Measurements from ENCODE around the gene ARHGEF28. TPM values are rescaled to one million over a fixed set of nuclear protein-coding genes. Genes with fewer than 3 reads are reported as not detected.

ARHGEF28 gene
- total and polyA plus RNA-seq, 10 of the 15 experiments (the other 5 are each of a cell fraction or from before 2014, with no cell fraction given), result 0.10 to 0.72 (median 0.22) TPM; not detected in 2

GRCh38 chr5:73894860-73895259 is 268.9 kb downstream of the ARHGEF28 start:
- ChIA-PET SMC1A (ENCODE audit: uncharacterized antibody, unreplicated experiment) (interaction anchor here (1.7 to 1.9 kb wide), 2 partner anchors 7 to 443 kb away, joined by 3 to 5 read pairs; no protein-coding TSS in a partner anchor), CTCF (no interaction called here), POLR2A (interaction anchor here (0.6 kb wide), 1 partner anchor 52 kb away, joined by 4 read pairs; no protein-coding TSS in a partner anchor), RAD21 (ENCODE audit: unreplicated experiment) (no interaction called here)
- no peak overlapping the region for H3K27ac ChIP-seq (ENCODE audit: control insufficient read depth, insufficient read depth)
- H3K9ac ChIP-seq (ENCODE audit: control insufficient read depth, insufficient read depth, low read length), result no peak overlapping the region
- H3K27me3 ChIP-seq (replicated peaks in 1 of 2; ENCODE audit: control insufficient read depth in 2 of 2, insufficient read depth in 2 of 2, low read length in 1 of 2), result peaks cover 0 to 3% of the 10 kb centered on the region in 2 experiments; a peak in 2 of 4 replicates
- no peaks in the 10 kb centered on the region; the same call in 2 of the 3 replicates for H3K9me3 ChIP-seq (replicated peaks; ENCODE audit: control insufficient read depth, insufficient read depth, low read length)
- TF ChIP-seq BCL3 (IDR thresholded peaks at IDR 0.05; ENCODE audit: borderline replicate concordance, insufficient read depth, low read depth, low read length, poor library complexity, severe bottlenecking), result no peak
- TF ChIP-seq ZNF592 (IDR thresholded peaks at IDR 0.05), result no peak
- no peak for TF ChIP-seq NR2C2 (IDR thresholded peaks at IDR 0.05; ENCODE audit: borderline replicate concordance, control insufficient read depth, insufficient read length, low read depth)
- H3K36me3 ChIP-seq (ENCODE audit: control insufficient read depth in 2 of 2, insufficient read depth in 2 of 2, low read length in 1 of 2), result no peaks in the 10 kb centered on the region; a peak in 1 of 4 replicates
- no peaks in the 10 kb centered on the region for H3K79me2 ChIP-seq (ENCODE audit: control insufficient read depth, insufficient read depth, low read length)
- in situ Hi-C loops (cut with MboI) (no loop called here), intact Hi-C loops (cut with micrococcal nuclease; ENCODE audit: unreplicated experiment) (loop anchor here (5.0 kb wide), 1 partner anchor 103 kb away; no protein-coding TSS in a partner anchor)
- H4K20me1 ChIP-seq (ENCODE audit: control insufficient read depth, insufficient read depth), result no peaks in the 10 kb centered on the region
- H3K4me2 ChIP-seq (ENCODE audit: control insufficient read depth, insufficient read depth), result no peak overlapping the region
- ATAC-seq (no peak), FAIRE-seq (no peak), DNase-seq (ENCODE audit: low read depth, low spot score) (no peak)
- 18% methylated on average over 6 of the region's 6 CpGs for whole genome bisulfite sequencing (ENCODE audit: insufficient coverage, insufficient replicate concordance, low lambda C conversion rate, missing lambda C conversion rate)
- no peak overlapping the region for H3K4me3 ChIP-seq
- H2AFZ ChIP-seq (ENCODE audit: control insufficient read depth, low read depth, low read length), result no peak overlapping the region
- H3K4me1 ChIP-seq (ENCODE audit: control insufficient read depth, insufficient read depth, low read length), result peaks cover 12% of the 10 kb centered on the region
- no TSS peak for BruUV-seq (replicated peaks)

All from GM12878 (cell line).